Activated B cell treated with CpG ODN at 0.5 μM for 24 hours (primary cell): Measurements from ENCODE around the gene DHCR24. TPM values are rescaled to one million over a fixed set of nuclear protein-coding genes. Genes with fewer than 3 reads are reported as not detected.

Source experiments
- ATAC-seq: fragments of 200-7000 bp; cut with Tn5 transposase; one replicate; pipeline ENCODE4 v1.10.0; 2021; ENCODE audit warnings: low read depth, mild to moderate bottlenecking, moderate library complexity
- CTCF ChIA-PET: fragments of 350-600 bp; sonication (Branson Sonifier 250); formaldehyde crosslinking; loops from one replicate; lab custom pipeline; 2021; ENCODE audit warnings: antibody characterized with exemption; lab: Charles Lee
- POLR2A ChIA-PET: fragments of 350-600 bp; sonication (Branson Sonifier 250); formaldehyde crosslinking; loops from one replicate; lab custom pipeline; 2021; ENCODE audit warnings: antibody characterized with exemption; lab: Charles Lee
- DNase-seq: peaks from one replicate; pipeline ENCODE4 v3.0.0; 2022
- H3K27ac Mint-ChIP-seq: one replicate; pipeline ENCODE4 v1.8.0; 2020; ENCODE audit warnings: mixed read lengths
- H3K27me3 Mint-ChIP-seq: one replicate; pipeline ENCODE4 v1.8.0; 2021; ENCODE audit warnings: mixed read lengths
- H3K36me3 Mint-ChIP-seq: one replicate; pipeline ENCODE4 v1.8.0; 2021; ENCODE audit warnings: low read depth, mixed read lengths
- H3K4me1 Mint-ChIP-seq: one replicate; pipeline ENCODE4 v1.8.0; 2021; ENCODE audit warnings: mixed read lengths
- H3K4me3 Mint-ChIP-seq: one replicate; pipeline ENCODE4 v1.8.0; 2020; ENCODE audit warnings: mild to moderate bottlenecking, mixed read lengths
- H3K9me3 Mint-ChIP-seq: one replicate; pipeline ENCODE4 v1.8.0; 2020; ENCODE audit warnings: mixed read lengths
- intact Hi-C: fragments of 100-400 bp; cut with micrococcal nuclease; formaldehyde crosslinking; loops from one replicate; pipeline ENCODE4 v1.15.1; 2024
- total RNA-seq: library from RNA; stranded (reverse); gene quantifications from 2 replicates; pipeline ENCODE4 v1.2.3, GENCODE V29; 2022
- TF ChIP-seq, protein P1 (sequence below): fragments of 200-600 bp; IDR thresholded peaks from one replicate; pipeline ENCODE4 v1.8.0; 2022; ENCODE audit warnings: antibody characterized with exemption, mild to moderate bottlenecking

The DHCR24 gene
- total RNA-seq, 1 donor from 2014 or later: 55.0 TPM

DNA sequence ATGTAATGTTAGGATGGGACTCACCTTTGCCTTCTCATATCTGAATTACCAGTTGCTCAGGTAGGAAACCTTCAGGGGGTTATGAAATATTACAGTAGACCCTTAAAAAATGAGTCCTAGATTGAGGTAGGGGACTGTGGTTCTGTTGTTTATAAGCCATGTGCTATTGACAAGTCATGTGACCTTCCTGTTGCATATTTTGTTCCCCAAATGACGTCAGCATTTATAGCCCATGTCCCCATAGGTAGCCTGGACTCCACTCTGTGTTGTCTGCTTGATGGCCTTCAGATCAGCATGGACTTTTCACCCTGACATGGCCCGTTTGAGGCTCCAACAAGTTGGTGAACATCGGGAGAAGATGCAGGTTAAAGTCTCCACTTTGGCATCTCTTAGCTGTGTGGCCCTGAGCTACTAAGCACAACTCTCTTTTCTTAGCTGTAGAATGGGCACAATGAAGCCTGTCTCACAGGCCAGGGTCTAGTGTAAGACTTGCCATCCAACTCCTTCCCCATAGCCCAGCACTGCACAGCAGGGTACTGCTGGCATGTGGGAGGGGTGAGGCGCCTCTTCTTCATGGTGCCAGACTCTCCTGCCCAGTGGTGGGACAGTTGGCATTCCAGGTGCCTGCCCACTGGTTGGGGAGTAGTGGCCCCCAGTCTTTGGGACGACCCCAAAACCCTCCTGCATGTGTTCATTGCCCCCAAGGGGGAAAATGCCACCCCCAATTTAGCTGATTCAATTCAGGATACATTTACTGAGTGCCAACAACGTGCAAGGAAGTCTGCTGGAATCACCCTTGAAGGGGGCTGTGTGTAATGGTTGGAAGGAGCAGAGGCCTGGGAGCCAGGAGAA lies 49.8 kb downstream of the DHCR24 start:
- H3K36me3 Mint-ChIP-seq: no peaks in the 10 kb centered on the region
- POLR2A ChIA-PET: no interaction called here
- TF ChIP-seq, protein P1, sequence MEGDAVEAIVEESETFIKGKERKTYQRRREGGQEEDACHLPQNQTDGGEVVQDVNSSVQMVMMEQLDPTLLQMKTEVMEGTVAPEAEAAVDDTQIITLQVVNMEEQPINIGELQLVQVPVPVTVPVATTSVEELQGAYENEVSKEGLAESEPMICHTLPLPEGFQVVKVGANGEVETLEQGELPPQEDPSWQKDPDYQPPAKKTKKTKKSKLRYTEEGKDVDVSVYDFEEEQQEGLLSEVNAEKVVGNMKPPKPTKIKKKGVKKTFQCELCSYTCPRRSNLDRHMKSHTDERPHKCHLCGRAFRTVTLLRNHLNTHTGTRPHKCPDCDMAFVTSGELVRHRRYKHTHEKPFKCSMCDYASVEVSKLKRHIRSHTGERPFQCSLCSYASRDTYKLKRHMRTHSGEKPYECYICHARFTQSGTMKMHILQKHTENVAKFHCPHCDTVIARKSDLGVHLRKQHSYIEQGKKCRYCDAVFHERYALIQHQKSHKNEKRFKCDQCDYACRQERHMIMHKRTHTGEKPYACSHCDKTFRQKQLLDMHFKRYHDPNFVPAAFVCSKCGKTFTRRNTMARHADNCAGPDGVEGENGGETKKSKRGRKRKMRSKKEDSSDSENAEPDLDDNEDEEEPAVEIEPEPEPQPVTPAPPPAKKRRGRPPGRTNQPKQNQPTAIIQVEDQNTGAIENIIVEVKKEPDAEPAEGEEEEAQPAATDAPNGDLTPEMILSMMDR: no peak
- ATAC-seq (no peak), DNase-seq (no peak)
- no peaks in the 10 kb centered on the region for H3K9me3 Mint-ChIP-seq
- CTCF ChIA-PET: no interaction called here
- H3K4me3 Mint-ChIP-seq: no peak overlapping the region
- H3K27me3 Mint-ChIP-seq: peaks cover 13% of the 10 kb centered on the region
- no peaks in the 10 kb centered on the region for H3K4me1 Mint-ChIP-seq
- intact Hi-C loops: no loop called here
- H3K27ac Mint-ChIP-seq: no peak overlapping the region

DNA sequence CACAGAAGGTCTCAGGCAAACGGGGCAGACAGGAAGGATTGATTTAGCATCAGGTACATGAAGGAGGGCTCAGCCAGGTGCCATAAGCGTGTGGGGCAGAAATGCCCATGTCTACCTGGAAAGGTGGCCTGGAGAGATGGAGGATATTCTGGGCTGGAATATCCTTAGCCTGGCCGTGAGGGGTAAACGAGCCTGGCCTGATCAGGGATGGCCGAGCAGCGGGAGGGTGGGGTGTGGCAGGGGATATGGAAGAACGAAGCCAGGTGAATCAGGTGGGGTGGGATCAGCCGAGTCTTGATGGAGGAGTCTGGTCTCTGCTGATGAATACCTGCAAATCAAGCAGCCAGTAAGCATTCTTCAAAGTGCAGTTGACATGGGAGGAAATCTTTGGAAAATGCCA lies 50.4 kb downstream of the DHCR24 start:
- TF ChIP-seq, protein P1: no peak

DNA sequence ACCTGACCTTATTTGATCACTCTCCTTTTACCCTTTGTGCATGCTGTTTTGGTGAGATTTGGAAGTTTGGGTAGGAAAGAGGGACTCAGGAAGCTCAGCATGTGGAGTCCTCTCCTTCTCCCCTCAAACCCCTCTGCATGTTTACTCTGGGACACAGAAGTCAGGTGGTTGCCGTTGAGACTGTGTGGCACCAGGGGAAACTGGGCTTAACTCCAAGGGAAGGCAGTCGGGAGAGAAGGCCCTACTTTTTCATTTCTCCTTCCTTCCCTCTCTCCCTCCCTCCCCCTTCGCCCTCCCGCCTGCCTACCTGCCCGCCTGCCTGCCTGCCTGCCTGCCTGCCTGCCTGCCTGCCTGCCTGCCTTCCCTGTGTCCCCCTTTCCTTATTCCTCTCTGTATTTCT lies 51.0 kb downstream of the DHCR24 start:
- ChIA-PET POLR2A (no interaction called here), CTCF (no interaction called here)
- Mint-ChIP-seq H3K27me3 (peaks cover 15% of the 10 kb centered on the region), H3K4me1 (no peaks in the 10 kb centered on the region), H3K27ac (no peak overlapping the region), H3K9me3 (peaks cover 2% of the 10 kb centered on the region), H3K4me3 (no peak overlapping the region), H3K36me3 (no peaks in the 10 kb centered on the region)
- intact Hi-C loops: no loop called here
- DNase-seq (no peak), ATAC-seq (no peak)
- TF ChIP-seq, protein P1: no peak

More for the DNA sequence above, 50.4 kb downstream of the DHCR24 start:
- no peak overlapping the region for H3K27ac Mint-ChIP-seq
- no peak for DNase-seq
- H3K36me3 Mint-ChIP-seq: no peaks in the 10 kb centered on the region
- CTCF ChIA-PET: no interaction called here
- intact Hi-C loops: no loop called here
- peaks cover 14% of the 10 kb centered on the region for H3K27me3 Mint-ChIP-seq
- no peak for ATAC-seq
- no peaks in the 10 kb centered on the region for H3K4me1 Mint-ChIP-seq
- POLR2A ChIA-PET: no interaction called here
- no peaks in the 10 kb centered on the region for H3K9me3 Mint-ChIP-seq
- H3K4me3 Mint-ChIP-seq: no peak overlapping the region

DNA sequence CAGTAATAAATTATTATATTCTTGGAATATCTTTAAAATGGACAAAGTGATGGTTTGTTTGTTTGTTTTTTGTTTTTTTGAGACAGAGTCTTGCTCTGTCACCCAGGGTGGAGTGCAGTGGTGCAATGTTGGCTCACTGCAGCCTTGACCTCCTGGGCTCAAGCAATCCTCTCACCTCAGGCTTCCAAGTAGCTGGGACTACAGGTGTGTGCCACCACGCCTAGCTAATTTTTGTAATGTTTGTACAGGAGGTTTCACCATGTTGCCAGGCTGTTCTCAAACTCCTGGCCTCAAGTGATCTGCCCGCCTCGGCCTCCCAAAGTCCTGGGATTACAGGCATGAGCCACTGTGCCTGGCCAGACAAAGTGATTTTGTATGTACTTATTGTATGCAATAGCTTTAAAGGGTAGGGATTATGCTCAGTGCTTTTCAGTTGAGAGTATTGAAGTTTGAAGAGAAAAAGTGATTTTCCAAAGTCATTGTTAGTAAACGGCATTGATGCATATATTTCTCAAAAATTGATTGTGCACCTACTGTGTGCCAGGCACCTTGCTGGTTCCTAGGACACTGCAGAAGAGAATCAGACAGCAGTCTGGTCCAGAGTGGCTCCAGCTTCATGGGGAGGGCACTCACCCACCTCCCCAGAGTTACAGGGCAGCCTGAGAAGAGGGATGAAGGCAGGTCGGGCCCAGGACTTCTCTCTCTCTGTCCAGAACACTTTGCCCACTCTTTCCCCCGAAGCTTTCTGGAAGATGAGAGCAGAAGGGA lies 51.7 kb downstream of the DHCR24 start:
- peaks cover 8% of the 10 kb centered on the region for H3K9me3 Mint-ChIP-seq
- H3K4me3 Mint-ChIP-seq: no peak overlapping the region
- peaks cover 20% of the 10 kb centered on the region for H3K27me3 Mint-ChIP-seq
- TF ChIP-seq, protein P1: no peak
- intact Hi-C loops: no loop called here
- H3K4me1 Mint-ChIP-seq: no peaks in the 10 kb centered on the region
- no peak for DNase-seq
- POLR2A ChIA-PET: no interaction called here
- H3K27ac Mint-ChIP-seq: no peak overlapping the region
- ATAC-seq: no peak
- H3K36me3 Mint-ChIP-seq: no peaks in the 10 kb centered on the region
- CTCF ChIA-PET: no interaction called here

DNA sequence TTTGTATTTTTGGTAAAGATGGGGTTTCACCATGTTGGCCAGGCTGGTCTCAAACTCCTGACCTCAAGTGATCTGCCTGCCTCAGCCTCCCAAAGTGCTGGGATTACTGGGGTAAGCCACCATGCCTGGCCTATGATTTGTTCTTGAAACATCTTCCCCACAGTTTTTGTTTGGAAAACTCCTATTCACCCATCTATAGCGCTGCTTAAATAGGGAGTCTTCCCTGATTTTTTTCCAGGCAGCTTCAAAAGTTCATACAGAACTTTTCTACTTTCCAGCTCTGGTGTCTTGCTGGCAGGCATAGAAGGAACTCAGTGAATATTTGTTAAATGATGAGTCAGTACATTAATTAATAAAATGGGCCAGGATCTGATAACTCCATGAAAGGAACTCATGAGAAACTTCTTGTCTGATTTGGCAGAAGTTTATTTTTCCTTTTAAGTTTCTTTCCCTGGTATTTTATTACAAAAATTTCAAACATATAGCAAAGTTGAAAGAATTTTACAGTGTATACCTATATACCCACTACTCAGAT lies 52.9 kb downstream of the DHCR24 start:
- Mint-ChIP-seq H3K4me3 (no peak overlapping the region), H3K9me3 (peaks cover 8% of the 10 kb centered on the region), H3K4me1 (no peaks in the 10 kb centered on the region), H3K27ac (no peak overlapping the region), H3K36me3 (no peaks in the 10 kb centered on the region), H3K27me3 (peaks cover 24% of the 10 kb centered on the region)
- ChIA-PET CTCF (interaction anchor here (0.7 kb wide), 1 partner anchor 750 kb away, joined by 3 read pairs; no protein-coding TSS in a partner anchor), POLR2A (no interaction called here)
- TF ChIP-seq, protein P1: no peak
- no peak for DNase-seq
- no peak for ATAC-seq
- intact Hi-C loops: no loop called here
